Erythroblast (primary cell): Measurements from ENCODE around the gene HTRA2.

ENCODE experiments used
- GATA1 ChIP-seq: IDR thresholded peaks from 2 replicates; pipeline ENCODE4 v1.6.1; 2011; ENCODE audit warnings: low read depth, mild to moderate bottlenecking, control low read depth, low read length, moderate library complexity
- POLR2A ChIP-seq: IDR thresholded peaks from 2 replicates; pipeline ENCODE4 v1.6.1; 2011; ENCODE audit warnings: mild to moderate bottlenecking, low read length

- no peak for TF ChIP-seq POLR2A
- TF ChIP-seq GATA1, result no peak
Observed at GRCh38 chr2:74546004-74546403, 16.3 kb downstream of the HTRA2 start.
